ENCODE data around the gene EHD4.

Gene EHD4

DNA sequence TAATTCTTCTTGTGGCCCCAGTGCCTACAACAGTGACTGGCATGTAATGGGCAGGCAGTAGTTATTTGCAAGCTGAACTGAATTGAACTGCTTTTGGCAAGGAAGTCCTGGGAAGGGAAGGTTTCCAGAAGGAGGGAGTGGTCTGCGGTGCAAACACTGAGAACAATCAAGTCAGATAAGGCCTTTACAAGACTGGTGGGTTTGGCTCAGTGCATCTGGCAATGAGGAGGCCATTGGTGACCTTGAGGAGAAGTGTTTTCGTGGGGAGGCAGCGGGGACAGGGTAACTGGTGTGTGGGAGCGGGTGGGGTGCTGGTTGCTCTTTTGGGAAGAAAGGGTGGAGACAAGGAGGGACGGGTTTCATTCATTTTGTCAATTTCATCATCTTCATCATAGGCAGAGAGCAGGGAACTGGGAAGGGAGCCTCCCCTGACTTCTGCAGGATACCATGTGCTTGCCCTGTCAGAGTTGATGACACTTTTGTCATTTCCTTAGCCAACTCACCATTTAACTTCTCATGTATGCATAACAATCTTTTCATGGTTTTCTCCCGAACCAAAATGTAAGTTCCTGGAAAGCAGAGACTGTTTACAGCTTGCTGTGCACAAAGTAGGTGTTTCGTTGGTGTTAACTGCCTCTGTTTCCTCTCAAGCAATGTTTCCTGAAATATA lies 8.4 kb upstream of the EHD4 start:
- TF ChIP-seq, protein P1, sequence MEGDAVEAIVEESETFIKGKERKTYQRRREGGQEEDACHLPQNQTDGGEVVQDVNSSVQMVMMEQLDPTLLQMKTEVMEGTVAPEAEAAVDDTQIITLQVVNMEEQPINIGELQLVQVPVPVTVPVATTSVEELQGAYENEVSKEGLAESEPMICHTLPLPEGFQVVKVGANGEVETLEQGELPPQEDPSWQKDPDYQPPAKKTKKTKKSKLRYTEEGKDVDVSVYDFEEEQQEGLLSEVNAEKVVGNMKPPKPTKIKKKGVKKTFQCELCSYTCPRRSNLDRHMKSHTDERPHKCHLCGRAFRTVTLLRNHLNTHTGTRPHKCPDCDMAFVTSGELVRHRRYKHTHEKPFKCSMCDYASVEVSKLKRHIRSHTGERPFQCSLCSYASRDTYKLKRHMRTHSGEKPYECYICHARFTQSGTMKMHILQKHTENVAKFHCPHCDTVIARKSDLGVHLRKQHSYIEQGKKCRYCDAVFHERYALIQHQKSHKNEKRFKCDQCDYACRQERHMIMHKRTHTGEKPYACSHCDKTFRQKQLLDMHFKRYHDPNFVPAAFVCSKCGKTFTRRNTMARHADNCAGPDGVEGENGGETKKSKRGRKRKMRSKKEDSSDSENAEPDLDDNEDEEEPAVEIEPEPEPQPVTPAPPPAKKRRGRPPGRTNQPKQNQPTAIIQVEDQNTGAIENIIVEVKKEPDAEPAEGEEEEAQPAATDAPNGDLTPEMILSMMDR (IDR thresholded peaks at IDR 0.05; ENCODE audit: low read depth, low read length, missing control alignments) = no peak
- no peak for DNase-seq (ENCODE audit: low read depth)
- H3K4me3 ChIP-seq (ENCODE audit: low read depth, low read length) = no peak overlapping the region

DNA sequence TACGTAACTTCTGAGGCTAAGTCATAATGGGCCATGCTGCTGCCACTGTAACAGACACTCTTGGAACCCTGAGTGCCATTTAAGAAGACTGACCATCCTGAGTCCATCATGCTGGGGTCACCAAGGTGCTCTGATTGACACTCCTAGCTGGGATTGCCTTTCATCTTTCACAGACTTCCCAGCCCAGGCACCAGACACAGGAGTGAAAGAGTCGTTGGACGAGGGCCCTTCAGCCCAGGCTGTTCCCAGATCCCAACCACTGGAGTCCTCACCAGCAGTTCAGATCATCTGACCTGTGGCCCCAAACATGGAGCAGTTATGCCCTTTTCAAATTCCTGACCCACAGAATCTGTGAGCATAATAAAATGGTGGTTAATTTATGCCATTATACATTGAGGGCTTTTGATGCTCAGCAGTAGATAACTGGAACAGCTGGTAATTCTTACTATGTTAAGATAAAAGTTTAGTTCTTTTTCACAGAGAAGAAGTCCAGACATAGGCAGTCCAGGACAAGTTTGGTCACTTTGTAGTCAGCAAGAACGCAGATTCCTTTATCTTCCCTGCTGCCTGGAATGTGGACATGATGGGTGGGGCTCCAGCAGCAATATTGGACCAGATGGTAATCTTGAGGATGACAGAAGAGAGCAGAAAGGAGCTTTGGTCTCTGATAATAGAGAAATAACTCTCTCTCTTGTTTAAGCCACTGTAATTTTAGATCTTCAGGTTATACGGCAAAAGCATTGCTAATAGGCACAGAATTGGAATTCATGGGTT lies 7.3 kb upstream of the EHD4 start:
- no peak overlapping the region for H3K4me3 ChIP-seq (ENCODE audit: low read depth, low read length)
- TF ChIP-seq, protein P1 (IDR thresholded peaks at IDR 0.05; ENCODE audit: low read depth, low read length, missing control alignments) = no peak
- DNase-seq (ENCODE audit: low read depth) = no peak

DNA sequence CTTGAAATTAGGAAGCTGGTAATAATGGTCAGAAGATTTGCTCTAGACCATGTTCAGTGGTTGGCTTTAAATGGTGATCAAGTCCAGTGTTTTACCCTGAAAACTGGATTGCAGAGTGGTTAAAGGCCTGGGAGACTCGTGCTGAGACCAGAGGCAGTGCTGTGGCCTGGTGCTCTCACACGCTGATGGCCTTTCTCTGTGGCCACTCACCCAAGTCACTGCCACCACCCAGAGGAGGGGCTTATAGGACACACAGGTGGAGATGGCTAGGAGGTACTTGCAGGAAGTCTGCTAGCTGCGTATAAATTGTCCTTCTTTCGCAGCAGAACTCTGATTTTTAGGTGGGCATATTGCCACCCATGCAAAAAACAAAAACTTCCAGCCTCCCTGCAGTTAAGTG lies 6.2 kb upstream of the EHD4 start:
- TF ChIP-seq, protein P1 (IDR thresholded peaks at IDR 0.05; ENCODE audit: low read depth, low read length, missing control alignments) = no peak
- H3K4me3 ChIP-seq (ENCODE audit: low read depth, low read length) = no peak overlapping the region
- DNase-seq (ENCODE audit: low read depth) = no peak

DNA sequence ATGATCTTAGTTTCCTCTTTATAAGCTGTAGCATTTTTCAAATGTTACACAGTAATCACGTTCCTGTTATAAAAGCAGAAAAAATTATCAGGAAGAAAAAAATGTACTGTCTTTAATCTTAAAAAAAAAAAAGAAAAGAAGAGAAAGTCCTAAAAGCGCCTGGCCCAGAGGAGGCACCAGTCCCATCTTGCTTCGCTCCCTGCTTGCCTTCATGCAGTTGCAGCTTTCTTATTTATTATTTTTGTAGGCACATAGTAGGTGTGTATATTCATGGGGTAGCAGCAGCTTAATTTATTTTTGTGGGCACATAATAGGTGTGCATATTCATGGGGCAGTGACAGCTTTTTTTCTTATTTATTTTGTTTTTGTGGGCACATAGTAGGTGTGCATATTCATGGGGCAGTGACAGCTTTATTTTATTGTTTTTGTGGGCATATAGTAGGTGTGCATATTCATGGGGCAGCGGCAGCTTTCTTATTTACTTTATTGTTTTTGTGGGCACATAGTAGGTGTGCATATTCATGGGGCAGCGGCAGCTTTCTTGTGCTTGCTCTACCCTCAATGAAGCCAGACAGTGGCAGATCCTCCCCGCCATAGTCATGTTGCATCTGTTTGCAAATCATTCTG lies 5.5 kb upstream of the EHD4 start:
- TF ChIP-seq, protein P1 (IDR thresholded peaks at IDR 0.05; ENCODE audit: low read depth, low read length, missing control alignments) = no peak
- H3K4me3 ChIP-seq (ENCODE audit: low read depth, low read length) = no peak overlapping the region
- no peak for DNase-seq (ENCODE audit: low read depth)

DNA sequence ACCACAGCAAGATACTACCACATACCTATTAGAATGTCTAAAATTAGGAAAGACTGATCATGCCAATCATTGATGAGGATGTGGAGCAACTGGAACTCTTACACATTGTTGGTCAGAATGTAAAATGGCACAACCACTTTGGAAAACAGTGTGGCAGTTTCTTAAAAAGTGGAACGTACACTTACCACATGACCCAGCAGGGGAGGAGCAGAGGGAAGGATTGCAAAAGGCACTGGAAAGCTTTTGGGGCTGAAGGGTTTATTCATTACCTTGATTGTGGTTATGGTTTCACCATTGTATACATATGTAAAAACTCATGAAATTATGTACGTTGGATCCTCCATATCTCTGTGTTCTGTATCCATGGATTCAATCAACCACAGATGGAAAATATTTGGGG lies 3.3 kb upstream of the EHD4 start:
- H3K4me3 ChIP-seq (ENCODE audit: low read depth, low read length) = no peak overlapping the region
- TF ChIP-seq, protein P1 (IDR thresholded peaks at IDR 0.05; ENCODE audit: low read depth, low read length, missing control alignments) = no peak
- DNase-seq (ENCODE audit: low read depth) = no peak

DNA sequence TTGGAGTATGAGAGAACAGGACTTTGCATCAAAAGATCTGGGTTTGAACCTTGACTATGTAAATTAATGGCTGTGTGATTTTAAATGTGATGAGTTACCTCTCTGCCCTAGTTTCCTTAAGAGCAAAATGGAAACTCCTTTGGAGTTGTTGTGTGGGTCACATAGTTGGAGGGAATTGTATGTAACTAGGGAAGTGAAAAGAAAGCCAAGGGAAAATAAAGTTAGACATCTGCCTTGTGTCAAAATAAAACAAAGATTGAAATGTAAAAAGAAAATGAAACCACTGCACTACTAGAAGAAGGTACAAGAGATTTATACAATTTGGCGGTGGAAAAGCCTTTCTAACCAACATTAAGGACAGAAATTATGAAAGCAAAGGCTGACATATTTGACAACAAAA lies 1.7 kb upstream of the EHD4 start:
- H3K4me3 ChIP-seq (ENCODE audit: low read depth, low read length) = no peak overlapping the region
- DNase-seq (ENCODE audit: low read depth) = no peak
- TF ChIP-seq, protein P1 (IDR thresholded peaks at IDR 0.05; ENCODE audit: low read depth, low read length, missing control alignments) = no peak
